DMS114 treated with DMSO at 0.1 percent for 48 hours (cell line): ENCODE measurements around the gene KRTAP10-5.
"Not testable (repeated sequence)": the region's sequence is repeated elsewhere in the genome, so short reads cannot be mapped to it uniquely, and the experiment has no call there.

ENCODE experiments used
- DNase-seq: peaks from one replicate; lab custom pipeline; 2025; ENCODE audit not compliant: unreplicated experiment; lab: John Stamatoyannopoulos, UW

Gene KRTAP10-5

GRCh38 chr21:44591801-44592130 is 11.4 kb upstream of the KRTAP10-5 start:
- not testable (repeated sequence) for DNase-seq

GRCh38 chr21:44590897-44591800 is 10.7 kb upstream of the KRTAP10-5 start:
- not testable (repeated sequence) for DNase-seq

GRCh38 chr21:44590311-44590721 is 9.9 kb upstream of the KRTAP10-5 start:
- DNase-seq = no peak

DNA sequence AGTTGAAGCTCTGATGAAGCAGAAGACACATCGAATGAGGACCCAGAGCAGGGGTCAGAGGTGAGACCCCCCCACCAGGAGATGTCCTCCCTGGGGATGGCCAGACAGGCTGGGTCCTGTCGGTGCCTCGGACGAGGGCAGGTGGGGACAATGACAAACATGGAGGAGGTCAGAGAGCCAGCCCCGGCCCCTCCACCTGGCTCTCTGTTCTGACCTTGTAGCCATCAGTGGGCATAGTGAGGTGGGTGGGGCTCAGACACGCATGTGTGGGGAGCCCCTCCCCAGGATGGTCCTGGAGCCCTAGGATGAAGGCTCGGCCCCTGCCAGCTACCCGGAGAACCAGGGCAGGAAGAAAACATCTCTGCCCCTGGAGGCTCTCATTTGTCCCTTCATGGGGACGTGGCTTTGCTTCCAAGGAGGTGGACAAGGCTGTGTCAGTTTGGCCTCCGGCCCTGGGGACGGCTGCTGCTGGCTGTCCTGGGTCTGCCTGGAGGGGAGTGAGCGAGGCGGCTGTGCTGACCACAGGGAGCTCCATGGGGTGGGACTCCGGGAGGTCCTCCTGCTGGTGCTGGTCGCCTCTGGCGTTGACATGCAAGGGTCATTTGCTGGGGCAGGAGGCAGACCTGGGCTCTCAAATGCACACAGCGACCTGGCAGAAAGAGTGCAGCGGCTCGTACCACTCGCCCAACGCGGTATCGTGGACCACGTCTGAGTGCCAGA is 9.3 kb upstream of the KRTAP10-5 start:
- no peak for DNase-seq

DNA sequence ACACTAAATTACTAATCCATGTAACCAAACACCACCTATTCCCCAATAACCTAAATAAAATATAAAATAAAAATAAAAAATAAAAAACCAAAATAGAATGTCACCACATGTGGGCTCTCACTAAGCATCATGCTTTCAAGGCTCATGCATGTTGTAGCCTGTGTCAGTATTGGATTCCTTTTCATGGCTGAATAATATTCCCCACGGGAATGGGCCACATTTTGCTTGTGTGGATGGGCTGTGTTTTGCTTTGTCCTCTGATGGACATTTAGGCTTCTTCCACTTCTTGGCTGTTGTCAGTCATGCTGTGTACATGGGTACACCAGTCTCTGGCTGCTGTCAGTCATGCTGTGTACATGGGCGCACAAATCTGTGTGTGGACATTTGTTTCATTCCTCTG is 8.7 kb upstream of the KRTAP10-5 start:
- no peak for DNase-seq

DNA sequence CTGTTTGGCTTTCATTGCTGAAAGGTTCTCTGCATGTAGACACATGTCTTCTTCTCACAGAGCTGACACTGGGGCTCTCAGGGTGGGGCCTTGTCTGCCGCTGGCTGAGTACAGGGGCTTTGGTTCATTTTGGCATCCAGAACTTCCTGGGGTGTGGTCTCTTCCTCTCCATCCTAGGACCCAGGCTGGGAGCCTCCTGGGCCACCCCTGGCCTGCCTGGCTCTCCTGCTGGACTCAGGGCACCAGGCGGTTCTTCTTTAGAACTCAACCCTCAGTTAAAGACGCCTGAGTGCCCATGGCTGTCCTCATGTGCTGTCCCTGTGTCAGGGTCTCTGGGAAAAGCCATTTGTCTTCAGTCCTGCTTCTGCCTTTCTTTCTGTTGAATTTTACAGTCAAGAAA is 5.5 kb upstream of the KRTAP10-5 start:
- DNase-seq = no peak

- DNase-seq = no peak
These were observed 3.4 kb upstream of the KRTAP10-5 start for GRCh38 chr21:44583800-44584147.

- no peak for DNase-seq
These were observed 2.8 kb upstream of the KRTAP10-5 start for GRCh38 chr21:44583089-44583799.

DNA sequence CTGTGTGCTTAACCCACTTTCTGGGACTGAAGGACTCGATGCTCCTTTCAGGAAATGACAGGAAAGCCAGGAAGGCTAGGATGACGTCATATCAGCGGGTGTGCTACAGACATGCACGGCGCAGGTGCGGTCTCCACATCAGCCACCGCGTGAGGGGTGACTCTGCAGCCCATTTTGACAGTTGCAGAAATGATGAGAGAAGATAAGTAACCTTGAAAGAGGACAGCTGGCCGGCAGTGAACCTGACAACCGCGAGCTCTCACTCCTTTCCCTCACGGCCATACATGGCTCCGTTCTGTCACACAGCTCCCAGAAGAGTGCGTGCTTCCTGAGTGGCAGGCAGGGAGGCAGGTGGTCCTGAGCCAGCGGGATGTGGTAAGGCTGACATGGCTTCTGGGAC is 1.7 kb upstream of the KRTAP10-5 start:
- no peak for DNase-seq

- DNase-seq = no peak
These were observed 754 bp upstream of the KRTAP10-5 start for GRCh38 chr21:44581158-44581557.

DNA sequence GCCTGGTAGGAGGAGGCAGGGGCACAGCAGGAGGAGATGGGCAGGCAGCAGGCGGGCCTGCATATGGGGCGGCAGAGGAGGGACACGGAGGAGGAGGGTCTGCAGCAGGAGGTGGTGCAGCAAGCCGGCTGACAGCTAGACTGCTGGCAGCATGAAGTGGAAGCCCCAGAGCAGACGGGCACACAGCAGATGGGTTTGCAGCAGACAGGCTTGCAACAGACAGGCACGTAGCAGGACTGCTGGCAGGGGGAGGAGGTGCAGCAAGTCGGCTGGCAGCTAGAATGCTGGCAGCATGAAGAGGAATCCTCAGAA is 615 bp downstream of the KRTAP10-5 start:
- no peak for DNase-seq

DNA sequence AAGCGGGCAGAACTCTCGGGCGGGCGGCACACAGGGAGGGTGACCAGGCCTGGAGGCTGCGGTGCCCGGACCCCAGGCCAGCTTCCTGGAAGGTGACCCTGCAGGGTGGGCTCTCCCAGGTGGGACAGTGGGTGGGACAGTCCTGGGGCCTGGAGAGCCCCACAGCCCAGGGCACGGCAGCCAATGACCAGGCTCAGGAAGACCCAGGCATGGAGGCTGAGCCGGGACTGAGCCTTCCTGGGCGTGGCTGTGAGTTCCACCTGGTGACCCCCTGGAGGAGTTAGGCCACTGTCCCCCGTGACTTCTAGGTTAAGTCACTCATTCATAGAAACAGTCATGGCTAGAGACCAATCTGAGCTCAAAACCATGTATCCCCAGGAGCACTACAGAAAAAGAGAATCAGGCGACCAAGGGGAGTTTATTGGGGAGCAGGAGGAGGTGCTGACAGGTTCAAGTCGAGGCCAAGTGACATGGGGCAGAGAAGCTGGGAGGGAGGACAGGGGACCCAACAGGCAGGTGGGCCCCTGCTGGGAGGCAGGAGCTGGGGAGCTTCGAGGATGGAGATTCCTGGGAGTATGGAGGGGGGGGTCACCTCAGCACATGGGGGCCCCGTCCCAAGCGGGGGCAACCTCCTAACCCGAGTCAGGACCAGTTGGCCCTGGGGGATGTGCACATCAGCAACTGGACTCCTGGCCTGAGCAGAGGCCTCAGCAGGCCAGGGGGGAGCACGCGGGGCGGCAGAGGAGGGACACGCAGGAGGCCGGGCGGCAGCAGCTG is 1.2 kb downstream of the KRTAP10-5 start:
- no peak for DNase-seq

- DNase-seq = no peak
These were observed 1.9 kb downstream of the KRTAP10-5 start for GRCh38 chr21:44578371-44579055.

GRCh38 chr21:44576025-44576420 is 4.4 kb downstream of the KRTAP10-5 start:
- DNase-seq = no peak

DNA sequence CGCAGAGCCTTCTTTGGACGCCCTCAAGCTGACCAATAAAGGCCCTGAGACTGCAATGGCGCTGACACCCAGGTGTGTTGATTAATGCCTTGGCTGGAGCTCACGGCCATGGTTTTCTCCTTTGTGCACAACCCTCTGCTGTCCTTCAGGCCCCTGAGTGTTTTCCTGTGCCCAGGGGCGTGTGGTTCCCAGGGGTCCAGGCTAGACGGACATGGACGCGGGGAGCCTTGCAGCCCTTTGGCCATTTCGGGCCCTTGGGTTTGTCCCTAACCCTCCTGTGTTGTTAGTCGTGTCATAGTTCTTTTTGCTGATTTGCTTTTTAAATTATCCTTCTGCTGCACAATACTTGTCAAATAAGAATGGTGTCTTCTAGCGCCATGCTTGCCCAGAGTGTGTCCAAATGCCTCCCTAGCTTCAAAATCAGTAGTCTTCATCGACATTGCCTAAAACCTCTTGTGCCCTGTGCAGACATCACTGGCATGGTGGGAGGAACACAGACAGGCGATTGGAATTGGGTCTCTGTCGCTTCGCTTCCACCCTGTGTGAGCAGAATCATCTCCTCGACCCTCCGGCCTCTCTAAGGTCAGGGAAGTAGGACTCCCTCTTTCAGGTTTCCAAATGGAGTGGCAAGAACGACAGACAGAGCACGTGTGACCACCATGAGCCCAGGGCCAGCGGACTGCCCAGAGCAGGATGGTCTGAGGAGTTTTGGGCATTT is 4.9 kb downstream of the KRTAP10-5 start:
- DNase-seq = no peak

DNA sequence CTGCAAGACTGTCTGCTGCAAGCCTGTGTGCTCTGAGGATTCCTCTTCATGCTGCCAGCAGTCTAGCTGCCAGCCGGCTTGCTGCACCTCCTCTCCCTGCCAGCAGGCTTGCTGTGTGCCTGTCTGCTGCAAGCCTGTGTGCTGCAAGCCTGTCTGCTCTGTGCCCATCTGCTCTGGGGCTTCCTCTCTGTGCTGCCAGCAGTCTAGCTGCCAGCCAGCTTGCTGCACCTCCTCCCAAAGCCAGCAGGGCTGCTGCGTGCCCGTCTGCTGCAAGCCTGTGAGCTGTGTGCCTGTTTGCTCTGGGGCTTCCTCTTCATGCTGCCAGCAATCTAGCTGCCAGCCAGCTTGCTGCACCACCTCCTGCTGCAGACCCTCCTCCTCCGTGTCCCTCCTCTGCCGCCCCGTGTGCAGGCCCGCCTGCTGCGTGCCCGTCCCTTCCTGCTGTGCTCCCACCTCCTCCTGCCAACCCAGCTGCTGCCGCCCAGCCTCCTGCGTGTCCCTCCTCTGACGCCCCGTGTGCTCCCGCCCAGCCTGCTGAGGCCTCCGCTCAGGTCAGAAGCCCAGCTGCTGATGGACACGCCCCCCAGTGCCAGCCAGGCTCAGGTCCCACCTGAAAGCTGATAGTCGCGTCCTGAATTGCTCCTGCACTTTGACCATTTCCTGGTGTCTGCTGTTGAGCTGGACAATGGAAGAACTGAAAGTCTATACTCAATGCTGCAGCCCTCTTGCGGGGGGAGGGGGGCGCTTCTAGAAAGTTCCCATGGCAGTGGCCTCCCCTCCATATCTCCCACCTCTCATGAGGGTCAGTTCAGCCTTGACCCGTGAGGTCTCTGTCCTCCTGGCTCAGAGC is 5.7 kb downstream of the KRTAP10-5 start:
- DNase-seq = no peak

GRCh38 chr21:44573630-44574456 is 6.6 kb downstream of the KRTAP10-5 start, which contains the start of gene KRTAP10-4:
Gene KRTAP10-4, plus strand, starts transcription at chr21:44573729. Its CDS starts 30 bp downstream, at chr21:44573759.
- not testable (repeated sequence) for DNase-seq

GRCh38 chr21:44572959-44573583 is 7.3 kb downstream of the KRTAP10-5 start:
- no peak for DNase-seq
